Measurements from ENCODE around the gene ZBTB21.

DNA sequence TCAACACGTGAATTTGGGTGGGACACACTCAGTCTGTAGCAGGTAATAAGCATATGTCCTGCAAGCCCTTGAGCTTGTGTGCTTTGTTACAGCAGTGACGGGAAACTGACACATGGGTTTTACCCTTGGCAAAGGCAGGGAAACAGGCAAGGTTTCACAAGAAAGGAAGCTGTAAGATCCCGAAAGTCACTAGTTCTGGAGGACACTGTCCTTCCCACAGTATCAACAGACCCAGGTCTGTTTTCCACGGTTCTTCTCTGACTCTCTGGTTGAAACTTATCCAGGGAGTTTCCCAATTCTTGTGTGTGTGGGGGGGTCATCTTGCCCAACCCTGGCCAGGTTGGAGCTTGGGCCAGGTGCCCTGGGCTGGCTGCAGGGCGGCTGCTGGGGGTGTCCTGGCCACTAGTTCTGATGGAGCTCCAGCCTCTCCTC, 29.3 kb upstream of the ZBTB21 start:
- TF ChIP-seq CTCF (IDR thresholded peaks at IDR 0.05) (no peak), POLR2A (IDR thresholded peaks at IDR 0.05) (no peak)
